Measurements from ENCODE around the gene CDH4.

Gene CDH4

GRCh38 chr20:61674688-61675087 lies 422.6 kb downstream of the CDH4 start:
- DNase-seq (ENCODE audit: low read depth in 2 of 2) = no peak
- no peak for TF ChIP-seq CTCF (IDR thresholded peaks at IDR 0.05; ENCODE audit: low read depth, low read length)
- no peak overlapping the region for H3K4me3 ChIP-seq (replicated peaks in 1 of 2; ENCODE audit: low read depth in 2 of 2, low read length in 2 of 2)

GRCh38 chr20:61677928-61678327 lies 425.9 kb downstream of the CDH4 start:
- no peak for TF ChIP-seq CTCF (IDR thresholded peaks at IDR 0.05; ENCODE audit: low read depth, low read length)
- H3K4me3 ChIP-seq (replicated peaks in 1 of 2; ENCODE audit: low read depth in 2 of 2, low read length in 2 of 2) = no peak overlapping the region
- DNase-seq (ENCODE audit: low read depth in 2 of 2) = no peak

GRCh38 chr20:61678437-61678836 lies 426.4 kb downstream of the CDH4 start:
- no peak for TF ChIP-seq CTCF (IDR thresholded peaks at IDR 0.05; ENCODE audit: low read depth, low read length)
- DNase-seq (ENCODE audit: low read depth in 2 of 2) = no peak
- no peak overlapping the region for H3K4me3 ChIP-seq (replicated peaks in 1 of 2; ENCODE audit: low read depth in 2 of 2, low read length in 2 of 2)

GRCh38 chr20:61679473-61679872 lies 427.4 kb downstream of the CDH4 start:
- H3K4me3 ChIP-seq (replicated peaks in 1 of 2; ENCODE audit: low read depth in 2 of 2, low read length in 2 of 2) = no peak overlapping the region
- DNase-seq (ENCODE audit: low read depth in 2 of 2) = no peak
- no peak for TF ChIP-seq CTCF (IDR thresholded peaks at IDR 0.05; ENCODE audit: low read depth, low read length)

- TF ChIP-seq CTCF (IDR thresholded peaks at IDR 0.05; ENCODE audit: low read depth, low read length) = no peak
- no peak overlapping the region for H3K4me3 ChIP-seq (replicated peaks in 1 of 2; ENCODE audit: low read depth in 2 of 2, low read length in 2 of 2)
- no peak for DNase-seq (ENCODE audit: low read depth in 2 of 2)
Measured at GRCh38 chr20:61680096-61680495, 428.0 kb downstream of the CDH4 start.

GRCh38 chr20:61682114-61682995 lies 430.3 kb downstream of the CDH4 start:
- no peak for TF ChIP-seq CTCF (IDR thresholded peaks at IDR 0.05; ENCODE audit: low read depth, low read length)
- no peak overlapping the region for H3K4me3 ChIP-seq (replicated peaks in 1 of 2; ENCODE audit: low read depth in 2 of 2, low read length in 2 of 2)
- no peak for DNase-seq (ENCODE audit: low read depth in 2 of 2)
